HEK293 (cell line): Measurements from ENCODE around the gene KIF26B.
"Not testable (repeated sequence)": the region's sequence is repeated elsewhere in the genome, so short reads cannot be mapped to it uniquely, and the experiment has no call there.

Experiments
- CTCF ChIA-PET: fragments of 350-600 bp; formaldehyde crosslinking; extraction: SDS; loops from one replicate; lab custom pipeline; 2021; ENCODE audit warnings: antibody characterized with exemption; lab: Yijun Ruan, JAX
- POLR2A ChIA-PET: fragments of 300-600 bp; formaldehyde crosslinking; extraction: SDS; loops from one replicate; lab custom pipeline; 2020; ENCODE audit warnings: antibody characterized with exemption, inconsistent platforms; lab: Yijun Ruan, JAX
- H3K27ac ChIP-seq: fragments of 200-500 bp; sonication (Bioruptor generic); 2 replicates; pipeline ENCODE4 v1.5.1; 2014; ENCODE audit warnings: low read depth, low read length, control low read depth, inconsistent platforms; ENCODE audit errors: extremely low read depth
- H3K36me3 ChIP-seq, 2 experiments: fragments of 200-500 bp in 1 of 2; sonication (Bioruptor generic) in 1 of 2; 1 replicate in 1 of 2; 2 replicates in 1 of 2; pipeline ENCODE4 v1.5.1; 2014 to 2017; ENCODE audit warnings: inconsistent platforms in 2 of 2, low read length in 2 of 2; ENCODE audit not compliant: control insufficient read depth in 2 of 2, insufficient read depth in 1 of 2
- H3K4me1 ChIP-seq: fragments of 200-500 bp; sonication (Bioruptor generic); 2 replicates; pipeline ENCODE4 v1.5.1; 2014; ENCODE audit warnings: mild to moderate bottlenecking, low read length, inconsistent platforms; ENCODE audit not compliant: control insufficient read depth, insufficient read depth
- H3K4me3 ChIP-seq: 2 replicates; pipeline ENCODE4 v1.5.1; 2011; ENCODE audit warnings: low read depth, mild to moderate bottlenecking, control low read depth, low read length, moderate library complexity
- H3K9me3 ChIP-seq: fragments of 200-500 bp; sonication (Bioruptor generic); 2 replicates; pipeline ENCODE4 v1.5.1; 2014; ENCODE audit warnings: low read depth, low read length, inconsistent platforms; ENCODE audit not compliant: control insufficient read depth, insufficient read depth
- BCL11A ChIP-seq: fragments of 450-650 bp; formaldehyde crosslinking; IDR thresholded peaks from 2 replicates; pipeline ENCODE4 v1.5.1; 2016; ENCODE audit warnings: low read depth, missing biosample characterization, missing genetic modification characterization
- HOXA7 ChIP-seq: sonication (generic); formaldehyde crosslinking; IDR thresholded peaks from 2 replicates; pipeline ENCODE4 v1.8.1; 2022; ENCODE audit warnings: missing genetic modification reagents, borderline replicate concordance
- HOXC10 ChIP-seq: sonication (generic); formaldehyde crosslinking; IDR thresholded peaks from 2 replicates; pipeline ENCODE4 v1.8.1; 2023; ENCODE audit warnings: mild to moderate bottlenecking, missing genetic modification reagents
- OSR2 ChIP-seq: fragments of 450-650 bp; formaldehyde crosslinking; IDR thresholded peaks from 2 replicates; pipeline ENCODE4 v1.5.1; 2016; ENCODE audit warnings: missing biosample characterization, missing genetic modification characterization
- PRDM1 ChIP-seq: fragments of 450-650 bp; formaldehyde crosslinking; IDR thresholded peaks from 2 replicates; pipeline ENCODE4; 2016; ENCODE audit warnings: missing biosample characterization, missing genetic modification characterization
- RBAK ChIP-seq: fragments of 450-650 bp; formaldehyde crosslinking; IDR thresholded peaks from 2 replicates; pipeline ENCODE4 v1.5.1; 2016; ENCODE audit warnings: missing biosample characterization, missing genetic modification characterization
- REPIN1 ChIP-seq: fragments of 450-650 bp; formaldehyde crosslinking; IDR thresholded peaks from 2 replicates; pipeline ENCODE4 v1.5.1; 2017; ENCODE audit warnings: missing biosample characterization, missing genetic modification characterization, low read depth
- SCRT2 ChIP-seq: fragments of 450-650 bp; formaldehyde crosslinking; IDR thresholded peaks from 2 replicates; pipeline ENCODE4 v1.5.1; 2016; ENCODE audit warnings: missing biosample characterization, missing genetic modification characterization
- TRIM28 ChIP-seq: IDR thresholded peaks from 2 replicates; pipeline ENCODE4 v1.6.1; 2011; ENCODE audit warnings: low read length, control low read depth, borderline replicate concordance
- ZBTB1 ChIP-seq: fragments of 450-650 bp; formaldehyde crosslinking; IDR thresholded peaks from 2 replicates; pipeline ENCODE4 v1.5.1; 2016; ENCODE audit warnings: missing biosample characterization, missing genetic modification characterization
- ZBTB10 ChIP-seq: fragments of 450-650 bp; formaldehyde crosslinking; IDR thresholded peaks from 2 replicates; pipeline ENCODE4 v1.5.1; 2016; ENCODE audit warnings: missing biosample characterization, missing genetic modification characterization
- ZBTB8A ChIP-seq: fragments of 450-650 bp; formaldehyde crosslinking; IDR thresholded peaks from 2 replicates; pipeline ENCODE4 v1.5.1; 2016; ENCODE audit warnings: missing biosample characterization, missing genetic modification characterization
- ZNF157 ChIP-seq: fragments of 450-650 bp; formaldehyde crosslinking; IDR thresholded peaks from 2 replicates; pipeline ENCODE4 v1.5.1; 2016; ENCODE audit warnings: missing biosample characterization, missing genetic modification characterization
- ZNF2 ChIP-seq: fragments of 450-650 bp; formaldehyde crosslinking; IDR thresholded peaks from 2 replicates; pipeline ENCODE4 v1.5.1; 2016; ENCODE audit warnings: missing biosample characterization, missing genetic modification characterization
- ZNF211 ChIP-seq: fragments of 450-650 bp; formaldehyde crosslinking; IDR thresholded peaks from 2 replicates; pipeline ENCODE4 v1.5.1; 2016; ENCODE audit warnings: low read depth, missing biosample characterization, missing genetic modification characterization
- ZNF248 ChIP-seq: fragments of 450-650 bp; formaldehyde crosslinking; IDR thresholded peaks from 2 replicates; pipeline ENCODE4 v1.5.1; 2017; ENCODE audit warnings: missing biosample characterization, missing genetic modification characterization
- ZNF292 ChIP-seq: fragments of 450-650 bp; formaldehyde crosslinking; IDR thresholded peaks from 2 replicates; pipeline ENCODE4 v1.5.1; 2016; ENCODE audit warnings: low read depth, missing biosample characterization, missing genetic modification characterization, borderline replicate concordance
- ZNF398 ChIP-seq: fragments of 450-650 bp; formaldehyde crosslinking; IDR thresholded peaks from 2 replicates; pipeline ENCODE4 v1.5.1; 2017; ENCODE audit warnings: missing biosample characterization, missing genetic modification characterization
- ZNF473 ChIP-seq: fragments of 450-650 bp; formaldehyde crosslinking; IDR thresholded peaks from 2 replicates; pipeline ENCODE4 v1.5.1; 2017; ENCODE audit warnings: missing biosample characterization, missing genetic modification characterization
- ZNF555 ChIP-seq: fragments of 450-650 bp; formaldehyde crosslinking; conservative IDR thresholded peaks from 2 replicates; pipeline ENCODE4 v1.5.1; 2017; ENCODE audit warnings: missing biosample characterization, mild to moderate bottlenecking, missing genetic modification characterization, inconsistent platforms
- ZNF626 ChIP-seq: fragments of 450-650 bp; sonication (Bioruptor Pico); formaldehyde crosslinking; IDR thresholded peaks from 2 replicates; pipeline ENCODE4 v1.5.1; 2018; ENCODE audit warnings: missing biosample characterization, missing genetic modification characterization, inconsistent platforms
- ZNF701 ChIP-seq: fragments of 450-650 bp; formaldehyde crosslinking; IDR thresholded peaks from 2 replicates; pipeline ENCODE4 v1.5.1; 2016; ENCODE audit warnings: missing biosample characterization, missing genetic modification characterization
- ZSCAN4 ChIP-seq: fragments of 450-650 bp; formaldehyde crosslinking; IDR thresholded peaks from 2 replicates; pipeline ENCODE4 v1.5.1; 2017; ENCODE audit warnings: missing biosample characterization, missing genetic modification characterization
- TF ChIP-seq, protein P1 (sequence below): fragments of 450-650 bp; formaldehyde crosslinking; IDR thresholded peaks from 2 replicates; pipeline ENCODE4 v1.5.1; 2016; ENCODE audit warnings: missing biosample characterization, missing genetic modification characterization
- TF ChIP-seq, protein P2 (sequence below): fragments of 450-650 bp; formaldehyde crosslinking; IDR thresholded peaks from 2 replicates; pipeline ENCODE4 v1.5.1; 2016; ENCODE audit warnings: missing biosample characterization, missing genetic modification characterization

The KIF26B gene

GRCh38 chr1:245671349-245671748 is 516.6 kb downstream of the KIF26B start:
- Histone ChIP-seq H3K36me3 (no peaks in the 10 kb centered on the region), H3K9me3 (no peaks in the 10 kb centered on the region), H3K4me1 (no peaks in the 10 kb centered on the region), H3K4me3 (no peak overlapping the region), H3K27ac (no peak overlapping the region)
- CTCF ChIA-PET = no interaction called here
- POLR2A ChIA-PET = no interaction called here
- TF ChIP-seq, protein P1, sequence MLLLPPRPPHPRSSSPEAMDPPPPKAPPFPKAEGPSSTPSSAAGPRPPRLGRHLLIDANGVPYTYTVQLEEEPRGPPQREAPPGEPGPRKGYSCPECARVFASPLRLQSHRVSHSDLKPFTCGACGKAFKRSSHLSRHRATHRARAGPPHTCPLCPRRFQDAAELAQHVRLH (tag by site-specific recombination) = no peak
- TF ChIP-seq ZBTB1 (tag by site-specific recombination) (no peak), HOXA7 (CRISPR knock-in tag) (no peak), OSR2 (tag by site-specific recombination) (no peak), REPIN1 (tag by site-specific recombination) (no peak), ZNF555 (tag by site-specific recombination) (no peak), ZNF473 (tag by site-specific recombination) (no peak), ZBTB8A (tag by site-specific recombination) (no peak), SCRT2 (tag by site-specific recombination) (no peak), PRDM1 (tag by site-specific recombination) (no peak), ZSCAN4 (tag by site-specific recombination) (no peak), ZNF292 (tag by site-specific recombination) (no peak), ZNF2 (no peak), ZNF626 (tag by site-specific recombination) (no peak), RBAK (tag by site-specific recombination) (no peak), TRIM28 (no peak)

GRCh38 chr1:245671966-245672767 is 517.4 kb downstream of the KIF26B start:
- Histone ChIP-seq H3K9me3 (no peaks in the 10 kb centered on the region), H3K27ac (no peak overlapping the region), H3K4me1 (no peaks in the 10 kb centered on the region), H3K4me3 (no peak overlapping the region), H3K36me3 (no peaks in the 10 kb centered on the region)
- TF ChIP-seq ZNF701 (tag by site-specific recombination) (no peak), BCL11A (tag by site-specific recombination) (no peak), ZNF157 (tag by site-specific recombination) (no peak), ZNF211 (no peak), ZNF248 (tag by site-specific recombination) (no peak), HOXC10 (CRISPR knock-in tag) (no peak), ZNF398 (tag by site-specific recombination) (no peak), ZBTB10 (tag by site-specific recombination) (no peak)
- TF ChIP-seq, protein P2, sequence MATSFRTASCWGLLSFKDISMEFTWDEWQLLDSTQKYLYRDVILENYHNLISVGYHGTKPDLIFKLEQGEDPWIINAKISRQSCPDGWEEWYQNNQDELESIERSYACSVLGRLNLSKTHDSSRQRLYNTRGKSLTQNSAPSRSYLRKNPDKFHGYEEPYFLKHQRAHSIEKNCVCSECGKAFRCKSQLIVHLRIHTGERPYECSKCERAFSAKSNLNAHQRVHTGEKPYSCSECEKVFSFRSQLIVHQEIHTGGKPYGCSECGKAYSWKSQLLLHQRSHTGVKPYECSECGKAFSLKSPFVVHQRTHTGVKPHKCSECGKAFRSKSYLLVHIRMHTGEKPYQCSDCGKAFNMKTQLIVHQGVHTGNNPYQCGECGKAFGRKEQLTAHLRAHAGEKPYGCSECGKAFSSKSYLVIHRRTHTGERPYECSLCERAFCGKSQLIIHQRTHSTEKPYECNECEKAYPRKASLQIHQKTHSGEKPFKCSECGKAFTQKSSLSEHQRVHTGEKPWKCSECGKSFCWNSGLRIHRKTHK (tag by site-specific recombination) = no peak
- POLR2A ChIA-PET = no interaction called here
- CTCF ChIA-PET = no interaction called here

DNA sequence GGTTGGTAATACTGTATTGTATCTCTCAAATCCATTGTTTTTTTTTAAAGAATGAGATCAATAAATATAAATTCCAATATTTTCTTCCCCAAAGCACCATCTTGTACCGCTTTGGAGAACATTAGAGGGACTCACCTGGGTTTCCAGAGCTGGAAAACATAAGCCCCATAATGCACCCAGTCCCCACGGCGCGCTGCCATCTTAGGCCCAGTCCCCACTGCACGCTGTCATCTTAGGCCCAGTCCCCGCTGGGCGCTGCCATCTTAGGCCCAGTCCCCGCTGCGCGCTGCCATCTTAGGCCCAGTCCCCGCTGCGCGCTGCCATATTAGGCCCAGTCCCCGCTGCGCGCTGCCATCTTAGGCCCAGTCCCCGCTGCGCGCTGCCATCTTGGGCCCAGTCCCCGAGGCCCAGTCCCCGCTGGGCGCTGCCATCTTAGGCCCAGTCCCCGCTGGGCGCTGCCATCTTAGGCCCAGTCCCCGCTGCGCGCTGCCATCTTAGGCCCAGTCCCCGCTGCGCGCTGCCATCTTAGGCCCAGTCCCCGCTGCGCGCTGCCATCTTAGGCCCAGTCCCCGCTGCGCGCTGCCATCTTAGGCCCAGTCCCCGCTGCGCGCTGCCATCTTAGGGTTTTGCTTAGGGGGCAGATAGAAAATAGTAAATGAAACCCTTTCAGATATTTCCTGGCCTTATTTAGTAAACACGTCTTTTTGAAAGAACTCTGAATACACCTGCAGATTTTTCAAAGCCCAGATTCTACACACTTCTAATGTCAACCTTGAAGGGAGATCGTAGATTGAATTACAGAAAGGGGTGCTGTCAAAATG is 518.3 kb downstream of the KIF26B start:
- H3K27ac ChIP-seq, H3K9me3 ChIP-seq, CTCF ChIA-PET, H3K4me3 ChIP-seq, POLR2A ChIA-PET, H3K36me3 ChIP-seq, H3K4me1 ChIP-seq: not testable (repeated sequence)
